CD4-positive, alpha-beta T cell treated with Interleukin-2 at 100 ng/mL for 4 hours (primary cell): ENCODE results near the gene TAOK3.
"Not testable (repeated sequence)": the region's sequence is repeated elsewhere in the genome, so short reads cannot be mapped to it uniquely, and the experiment has no call there.

Experiments used
- DNase-seq: peaks from one replicate; pipeline ENCODE4 v3.0.0-alpha.2; 2020; ENCODE audit warnings: low spot score

TAOK3 gene

GRCh38 chr12:118372541-118373495 lies at the start of gene TAOK3:
Gene TAOK3 (minus strand): TSS chr12:118372907. CDS start chr12:118255567, 117,340 bp downstream.
- peak; percentile 99 for DNase-seq

- DNase-seq, result no peak
These were observed 48.0 kb upstream of the TAOK3 start for GRCh38 chr12:118420673-118421072.

- DNase-seq, result no peak
These were observed 45.8 kb upstream of the TAOK3 start for GRCh38 chr12:118418385-118419057.

- no peak for DNase-seq
These were observed 45.2 kb upstream of the TAOK3 start for GRCh38 chr12:118417942-118418341.

GRCh38 chr12:118409834-118410233 lies 37.1 kb upstream of the TAOK3 start:
- DNase-seq, result no peak

GRCh38 chr12:118408241-118408640 lies 35.5 kb upstream of the TAOK3 start:
- not testable (repeated sequence) for DNase-seq

GRCh38 chr12:118404876-118405521 lies 32.3 kb upstream of the TAOK3 start:
- peak; percentile 52 for DNase-seq

- no peak for DNase-seq
These were observed 29.5 kb upstream of the TAOK3 start for GRCh38 chr12:118402251-118402650.

- no peak for DNase-seq
These were observed 26.2 kb upstream of the TAOK3 start for GRCh38 chr12:118398940-118399339.

GRCh38 chr12:118398524-118398923 lies 25.8 kb upstream of the TAOK3 start:
- DNase-seq, result no peak

GRCh38 chr12:118397708-118398440 lies 25.2 kb upstream of the TAOK3 start:
- DNase-seq, result no peak

- no peak for DNase-seq
These were observed 19.1 kb upstream of the TAOK3 start for GRCh38 chr12:118391836-118392235.

GRCh38 chr12:118391424-118391823 lies 18.7 kb upstream of the TAOK3 start:
- no peak for DNase-seq

GRCh38 chr12:118377884-118378470 lies 5.3 kb upstream of the TAOK3 start:
- peak; percentile 81 for DNase-seq

- DNase-seq, result no peak
These were observed 4.5 kb upstream of the TAOK3 start for GRCh38 chr12:118377021-118377883.

GRCh38 chr12:118376089-118377020 lies 3.6 kb upstream of the TAOK3 start, which contains the start of gene SUDS3:
Gene SUDS3 (plus strand): TSS chr12:118376555. CDS start chr12:118376692, 137 bp downstream.
- DNase-seq, result peak; percentile 94

- no peak for DNase-seq
These were observed 2.6 kb upstream of the TAOK3 start for GRCh38 chr12:118375348-118375747.

GRCh38 chr12:118374909-118375308 lies 2.2 kb upstream of the TAOK3 start:
- DNase-seq, result no peak

GRCh38 chr12:118374126-118374725 lies 1.5 kb upstream of the TAOK3 start:
- no peak for DNase-seq
